ENCODE results near the gene RTL10. TPM values are rescaled to one million over a fixed set of nuclear protein-coding genes. Genes with fewer than 3 reads are reported as not detected.

Gene RTL10
- polyA plus RNA-seq, 1 donor: 19.5 TPM

DNA sequence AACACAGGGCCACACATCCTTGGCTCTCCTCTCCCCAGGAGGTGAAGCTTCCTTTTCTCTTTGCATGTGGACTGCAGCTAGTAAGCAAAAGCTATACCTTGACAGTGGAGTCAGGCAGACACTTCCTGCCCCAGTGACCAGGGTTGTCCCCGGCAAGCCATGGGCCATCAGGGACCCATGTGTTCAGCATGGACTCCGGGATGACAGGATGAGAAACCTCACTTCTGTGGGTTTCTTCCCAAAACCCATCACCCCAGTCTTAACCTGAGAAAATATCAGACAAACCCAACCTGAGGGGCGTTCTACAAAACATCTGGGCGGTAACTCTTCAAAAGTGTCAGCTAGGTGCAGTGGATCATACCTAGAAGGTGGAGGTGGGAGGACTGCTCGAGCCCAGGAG, 40.2 kb downstream of the RTL10 start:
- no peak for DNase-seq
- no peaks in the 10 kb centered on the region for H3K27me3 ChIP-seq (ENCODE audit: control insufficient read depth, insufficient read depth, low read length)
- H3K4me1 ChIP-seq (ENCODE audit: control insufficient read depth, insufficient read depth, low read length): no peaks in the 10 kb centered on the region
- no peak overlapping the region for H3K4me3 ChIP-seq (ENCODE audit: low read length)
- H3K27ac ChIP-seq (ENCODE audit: low read length): no peak overlapping the region
- H3K9me3 ChIP-seq (ENCODE audit: control insufficient read depth, low read depth, low read length): no peaks in the 10 kb centered on the region
- no CpG with 5 or more reads among the region's 5 CpGs for WGBS (ENCODE audit: insufficient coverage, low lambda C conversion rate)
- no peaks in the 10 kb centered on the region for H3K36me3 ChIP-seq (ENCODE audit: control insufficient read depth, insufficient read depth, low read length)

DNA sequence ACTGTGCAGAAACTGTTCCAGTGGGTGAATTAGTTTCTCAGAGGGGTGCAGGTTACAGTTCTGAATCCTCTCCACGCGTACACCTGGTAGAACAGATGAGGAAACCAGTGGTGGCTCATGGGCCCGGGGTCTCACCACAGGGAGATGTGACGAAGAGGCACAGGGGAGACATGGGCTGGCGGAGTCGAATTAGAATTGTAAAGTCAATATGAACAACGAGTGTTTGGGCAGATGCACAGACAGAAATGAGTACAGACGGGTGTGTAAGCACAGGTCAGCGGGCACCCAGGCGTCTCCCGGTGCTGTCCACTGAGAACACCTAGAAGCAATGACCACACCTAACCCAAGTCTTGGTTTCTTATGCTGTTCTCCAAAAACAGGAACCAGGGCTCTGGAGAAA, 41.8 kb downstream of the RTL10 start:
- Histone ChIP-seq H3K9me3 (ENCODE audit: control insufficient read depth, low read depth, low read length) (no peaks in the 10 kb centered on the region), H3K27ac (ENCODE audit: low read length) (no peak overlapping the region), H3K36me3 (ENCODE audit: control insufficient read depth, insufficient read depth, low read length) (no peaks in the 10 kb centered on the region), H3K4me3 (ENCODE audit: low read length) (no peak overlapping the region), H3K4me1 (ENCODE audit: control insufficient read depth, insufficient read depth, low read length) (no peaks in the 10 kb centered on the region), H3K27me3 (ENCODE audit: control insufficient read depth, insufficient read depth, low read length) (no peaks in the 10 kb centered on the region)
- no peak for DNase-seq
- 100% methylated on average over 1 of the region's 11 CpGs for WGBS (ENCODE audit: insufficient coverage, low lambda C conversion rate)

DNA sequence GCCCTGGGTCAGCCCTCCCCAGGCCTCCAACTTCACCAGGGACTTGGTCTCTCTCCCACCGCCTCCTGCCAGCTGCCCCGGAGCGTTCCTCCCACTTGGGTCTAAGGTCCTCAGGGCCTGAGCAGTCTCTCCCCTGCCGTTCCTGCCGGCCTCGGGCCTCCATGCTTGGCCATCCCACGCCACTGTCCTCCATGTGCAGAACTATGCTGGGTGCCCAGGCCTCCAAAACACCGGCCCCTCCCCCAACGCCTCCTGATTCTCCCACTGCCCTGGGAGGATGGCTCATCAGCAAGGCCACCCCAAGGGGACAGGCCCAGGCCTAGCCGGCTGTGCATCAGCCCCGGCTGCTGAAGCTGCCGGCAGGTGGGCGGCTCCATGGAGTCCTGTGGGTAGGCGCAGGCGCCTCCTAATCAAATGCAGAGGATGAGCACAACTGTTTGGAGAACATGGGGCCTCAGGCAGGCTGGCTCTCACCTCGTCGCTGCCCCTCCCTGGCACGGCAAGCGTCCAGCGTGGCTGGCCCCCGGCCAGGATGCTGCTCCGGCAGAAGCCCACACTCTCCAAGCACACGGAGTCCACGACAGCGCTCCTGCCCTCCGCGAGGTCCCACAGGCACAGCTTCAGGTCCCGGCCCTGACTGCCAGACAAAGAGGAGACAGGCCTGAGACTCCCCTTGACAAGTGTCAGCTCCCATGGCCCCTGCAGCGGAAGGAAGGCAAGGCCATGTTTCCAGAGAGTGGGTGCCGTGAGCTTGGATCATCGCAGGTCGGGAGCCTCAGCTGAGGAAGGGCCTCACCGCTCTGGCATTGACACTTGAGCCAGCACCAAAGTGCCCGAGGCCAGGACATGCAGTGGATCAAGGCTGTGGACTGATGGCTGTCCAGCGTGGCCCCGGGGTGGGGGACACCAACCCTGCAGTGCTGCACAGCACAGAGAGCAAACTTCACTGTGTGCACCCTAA, 42.6 kb downstream of the RTL10 start:
- H3K4me3 ChIP-seq (ENCODE audit: low read length): no peak overlapping the region
- H3K27ac ChIP-seq (ENCODE audit: low read length): no peak overlapping the region
- H3K27me3 ChIP-seq (ENCODE audit: control insufficient read depth, insufficient read depth, low read length): no peaks in the 10 kb centered on the region
- H3K9me3 ChIP-seq (ENCODE audit: control insufficient read depth, low read depth, low read length): no peaks in the 10 kb centered on the region
- no CpG with 5 or more reads among the region's 36 CpGs for WGBS (ENCODE audit: insufficient coverage, low lambda C conversion rate)
- no peaks in the 10 kb centered on the region for H3K36me3 ChIP-seq (ENCODE audit: control insufficient read depth, insufficient read depth, low read length)
- no peaks in the 10 kb centered on the region for H3K4me1 ChIP-seq (ENCODE audit: control insufficient read depth, insufficient read depth, low read length)
- no peak for DNase-seq

DNA sequence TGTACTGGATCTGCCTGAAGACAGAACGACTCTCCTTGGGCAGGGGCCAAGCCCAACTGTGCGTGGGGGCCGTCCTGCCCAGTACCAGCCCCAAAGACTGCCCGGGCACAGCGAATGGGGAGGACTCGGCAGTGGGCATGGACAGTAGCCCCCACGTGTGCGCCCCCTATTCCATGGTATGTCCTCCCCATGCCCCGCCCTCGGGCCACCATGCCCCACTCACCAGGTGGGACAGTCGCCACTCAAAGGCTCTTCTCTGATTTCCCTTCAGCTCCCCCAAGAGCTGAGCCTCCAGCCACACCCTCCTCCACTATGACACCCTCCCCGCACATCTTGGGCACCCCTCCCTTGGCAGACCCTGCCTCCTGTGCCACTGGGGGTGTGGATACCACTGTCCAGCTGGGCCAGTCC, 43.5 kb downstream of the RTL10 start:
- Histone ChIP-seq H3K9me3 (ENCODE audit: control insufficient read depth, low read depth, low read length) (no peaks in the 10 kb centered on the region), H3K36me3 (ENCODE audit: control insufficient read depth, insufficient read depth, low read length) (no peaks in the 10 kb centered on the region), H3K27me3 (ENCODE audit: control insufficient read depth, insufficient read depth, low read length) (no peaks in the 10 kb centered on the region), H3K27ac (ENCODE audit: low read length) (no peak overlapping the region), H3K4me3 (ENCODE audit: low read length) (no peak overlapping the region), H3K4me1 (ENCODE audit: control insufficient read depth, insufficient read depth, low read length) (no peaks in the 10 kb centered on the region)
- no peak for DNase-seq
- WGBS (ENCODE audit: insufficient coverage, low lambda C conversion rate): no CpG with 5 or more reads among the region's 12 CpGs

DNA sequence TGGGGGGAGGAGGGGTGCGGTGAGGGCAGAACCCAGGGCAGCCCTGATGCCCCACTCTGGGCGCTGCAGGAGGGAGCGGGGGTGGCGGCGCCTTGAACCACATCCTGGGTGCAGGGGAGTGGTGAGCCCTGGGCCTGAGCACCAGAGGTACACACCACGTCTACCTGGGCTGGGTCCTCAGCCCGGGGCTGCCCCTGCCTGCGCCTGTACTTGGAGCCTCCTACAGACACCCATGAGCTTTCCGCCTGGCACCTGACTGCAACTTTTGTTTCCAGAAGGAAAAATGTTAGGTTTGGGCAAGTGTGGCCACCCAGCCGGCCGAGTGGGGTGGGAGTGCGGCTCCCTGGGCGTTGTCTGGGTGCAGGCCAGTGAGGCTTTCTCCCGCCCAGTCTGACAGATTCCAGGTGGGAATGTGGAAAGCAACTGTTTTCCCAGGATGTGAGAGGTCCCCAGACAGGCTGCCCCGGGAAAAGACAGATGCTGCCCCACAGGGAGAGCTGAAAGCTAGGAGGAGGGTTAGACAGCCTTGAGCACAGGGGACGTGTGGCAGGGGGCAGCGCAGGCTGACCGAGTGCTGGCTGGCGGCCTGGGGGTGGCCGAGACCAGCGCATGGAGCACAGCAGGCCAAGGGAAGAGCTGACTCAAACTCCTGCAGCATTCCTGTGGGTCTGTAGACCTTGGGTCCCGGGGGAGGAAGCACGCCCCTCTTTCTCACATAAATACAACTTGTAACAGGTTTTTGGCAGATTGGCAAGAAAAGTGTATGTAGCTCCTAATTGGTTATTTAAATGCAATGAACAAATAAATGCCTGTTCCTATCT, 44.1 kb downstream of the RTL10 start:
- Histone ChIP-seq H3K36me3 (ENCODE audit: control insufficient read depth, insufficient read depth, low read length) (no peaks in the 10 kb centered on the region), H3K9me3 (ENCODE audit: control insufficient read depth, low read depth, low read length) (no peaks in the 10 kb centered on the region), H3K27ac (ENCODE audit: low read length) (no peak overlapping the region), H3K4me3 (ENCODE audit: low read length) (no peak overlapping the region), H3K4me1 (ENCODE audit: control insufficient read depth, insufficient read depth, low read length) (no peaks in the 10 kb centered on the region), H3K27me3 (ENCODE audit: control insufficient read depth, insufficient read depth, low read length) (no peaks in the 10 kb centered on the region)
- DNase-seq: no peak
- no CpG with 5 or more reads among the region's 23 CpGs for WGBS (ENCODE audit: insufficient coverage, low lambda C conversion rate)

DNA sequence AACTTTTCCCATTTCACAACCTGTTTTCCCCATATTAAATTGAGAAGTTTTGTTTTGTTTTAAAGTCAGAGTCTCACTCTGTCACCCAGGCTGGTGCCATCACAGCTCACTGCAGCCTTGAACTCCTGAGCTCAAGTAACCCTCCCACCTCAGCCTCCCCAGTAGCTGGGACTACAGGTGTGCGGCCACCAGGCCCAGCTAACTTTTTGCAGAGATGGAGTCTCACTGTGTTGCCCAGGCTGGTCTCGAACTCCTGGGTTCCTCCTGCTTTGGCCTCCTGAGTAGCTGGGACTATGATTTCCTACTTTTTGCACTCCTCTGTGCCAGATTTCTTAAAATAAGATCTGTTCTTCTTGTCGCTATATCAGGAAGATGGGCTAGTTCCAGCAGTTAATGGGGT, 44.9 kb downstream of the RTL10 start:
- Histone ChIP-seq H3K36me3 (ENCODE audit: control insufficient read depth, insufficient read depth, low read length) (no peaks in the 10 kb centered on the region), H3K9me3 (ENCODE audit: control insufficient read depth, low read depth, low read length) (no peaks in the 10 kb centered on the region), H3K27me3 (ENCODE audit: control insufficient read depth, insufficient read depth, low read length) (no peaks in the 10 kb centered on the region), H3K4me3 (ENCODE audit: low read length) (no peak overlapping the region), H3K27ac (ENCODE audit: low read length) (no peak overlapping the region), H3K4me1 (ENCODE audit: control insufficient read depth, insufficient read depth, low read length) (no peaks in the 10 kb centered on the region)
- no CpG with 5 or more reads among the region's 3 CpGs for WGBS (ENCODE audit: insufficient coverage, low lambda C conversion rate)
- DNase-seq: no peak

DNA sequence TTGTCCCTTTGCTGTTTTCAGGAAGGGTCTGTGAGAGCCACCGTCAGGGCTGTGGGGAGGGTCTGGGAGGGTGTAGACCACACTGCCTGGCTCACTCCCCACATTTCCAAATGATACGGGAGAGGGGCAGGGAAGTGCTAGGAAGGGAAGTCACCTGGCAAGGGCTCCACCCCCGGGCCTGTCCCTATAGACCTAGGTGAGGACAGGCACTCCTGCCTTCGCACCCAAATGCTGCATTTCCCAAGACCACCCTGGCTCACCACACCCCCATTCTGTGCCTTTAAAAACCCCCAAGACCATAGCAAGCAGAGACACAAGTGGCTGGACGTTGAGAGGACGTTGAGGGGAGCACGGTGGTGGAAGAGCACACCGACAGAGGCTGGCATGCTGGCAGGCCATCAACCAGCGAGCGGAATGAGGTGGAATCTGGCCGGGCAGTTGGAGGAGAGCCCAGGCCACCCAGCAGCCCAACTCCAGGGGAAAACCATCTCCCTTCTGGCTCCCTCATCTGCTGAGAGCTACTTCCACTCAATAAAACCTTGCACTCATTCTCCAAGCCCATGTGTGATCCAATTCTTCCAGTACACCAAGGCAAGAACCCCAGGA, 45.7 kb downstream of the RTL10 start:
- no peak overlapping the region for H3K27ac ChIP-seq (ENCODE audit: low read length)
- no peaks in the 10 kb centered on the region for H3K9me3 ChIP-seq (ENCODE audit: control insufficient read depth, low read depth, low read length)
- no peaks in the 10 kb centered on the region for H3K4me1 ChIP-seq (ENCODE audit: control insufficient read depth, insufficient read depth, low read length)
- H3K4me3 ChIP-seq (ENCODE audit: low read length): no peak overlapping the region
- DNase-seq: no peak
- H3K36me3 ChIP-seq (ENCODE audit: control insufficient read depth, insufficient read depth, low read length): no peaks in the 10 kb centered on the region
- WGBS (ENCODE audit: insufficient coverage, low lambda C conversion rate): no CpG with 5 or more reads among the region's 11 CpGs
- no peaks in the 10 kb centered on the region for H3K27me3 ChIP-seq (ENCODE audit: control insufficient read depth, insufficient read depth, low read length)

DNA sequence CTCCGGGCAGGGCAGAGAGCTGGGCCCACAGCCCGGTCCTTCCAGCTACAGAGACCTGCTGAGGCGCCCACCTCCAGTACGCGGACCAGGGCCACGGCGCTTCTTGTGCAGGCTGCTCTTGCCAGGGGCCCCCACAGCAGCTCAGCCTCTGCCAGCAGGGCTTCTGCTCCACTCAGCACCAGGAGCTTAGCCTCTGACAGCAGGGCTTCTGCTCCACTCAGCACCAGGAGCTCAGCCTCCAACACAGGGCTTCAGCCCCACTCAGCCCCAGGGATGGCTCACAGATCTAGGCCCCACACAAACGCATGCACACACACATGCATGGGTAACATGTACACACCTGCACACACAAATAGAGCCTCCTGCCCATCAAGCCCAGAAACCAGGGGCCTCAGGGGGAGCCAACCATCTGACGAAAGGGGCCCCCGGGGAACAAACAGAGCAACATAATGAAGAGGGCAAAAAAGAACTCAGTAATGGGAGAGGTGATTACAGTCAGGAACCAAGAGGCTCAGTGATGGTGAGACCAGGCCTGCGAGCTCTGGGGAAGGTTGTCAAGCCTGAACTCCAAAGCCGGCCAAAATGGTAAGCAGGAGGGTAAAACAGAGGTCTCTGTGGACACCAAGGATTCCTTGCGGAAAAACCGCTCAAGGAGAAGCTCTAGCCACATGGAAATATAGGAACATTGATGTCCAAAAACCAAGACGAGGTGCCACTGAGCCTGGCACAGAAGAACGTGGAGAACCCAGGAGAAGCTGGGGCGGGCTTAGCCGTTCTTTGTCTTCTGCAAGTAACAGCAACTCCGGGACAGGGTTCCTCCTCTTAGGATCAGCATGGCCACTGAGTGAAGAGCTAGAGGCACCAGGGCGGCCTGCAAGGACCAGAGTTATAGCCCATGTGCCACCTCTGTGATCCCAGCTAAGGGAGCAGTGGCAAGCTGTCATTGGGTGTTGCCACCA, 46.5 kb downstream of the RTL10 start:
- Histone ChIP-seq H3K4me1 (ENCODE audit: control insufficient read depth, insufficient read depth, low read length) (no peaks in the 10 kb centered on the region), H3K4me3 (ENCODE audit: low read length) (no peak overlapping the region), H3K9me3 (ENCODE audit: control insufficient read depth, low read depth, low read length) (no peaks in the 10 kb centered on the region), H3K27ac (ENCODE audit: low read length) (no peak overlapping the region), H3K36me3 (ENCODE audit: control insufficient read depth, insufficient read depth, low read length) (no peaks in the 10 kb centered on the region), H3K27me3 (ENCODE audit: control insufficient read depth, insufficient read depth, low read length) (no peaks in the 10 kb centered on the region)
- DNase-seq: no peak
- WGBS (ENCODE audit: insufficient coverage, low lambda C conversion rate): no CpG with 5 or more reads among the region's 20 CpGs

DNA sequence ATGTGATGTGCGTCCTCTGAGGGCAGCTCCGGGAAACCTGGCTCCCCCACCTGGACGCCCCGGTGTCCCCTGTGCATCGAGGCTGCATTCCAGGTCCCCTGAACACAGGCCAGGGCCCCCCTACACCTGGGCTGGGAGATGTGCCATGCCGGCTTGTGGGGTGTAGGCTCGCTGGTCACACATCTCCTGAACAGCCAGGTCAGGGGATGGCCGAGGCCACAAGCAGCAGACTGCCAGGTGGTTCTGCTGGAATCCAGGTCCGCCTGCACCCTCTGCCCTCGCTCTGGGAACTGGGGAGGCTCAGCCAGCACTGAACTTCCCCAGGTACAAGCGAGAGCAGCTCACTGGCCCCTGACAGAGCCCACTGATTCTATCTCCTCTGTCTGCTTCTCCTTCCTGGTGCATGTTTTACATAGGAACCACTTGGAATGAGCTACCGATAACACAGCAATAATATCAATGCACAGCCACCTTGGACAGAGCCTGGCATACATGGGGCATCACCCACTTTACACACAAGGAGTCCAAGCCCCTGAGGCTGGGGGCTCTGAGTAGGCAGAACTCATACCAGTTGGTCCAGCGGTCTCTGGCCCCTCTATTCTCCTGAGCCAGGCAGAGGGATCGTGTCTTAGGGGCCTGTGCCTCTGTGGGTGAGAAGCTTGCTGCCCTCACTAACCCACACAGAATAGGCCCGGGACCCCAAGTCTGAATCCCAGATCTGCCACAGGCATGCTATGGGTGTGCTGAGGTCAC, 47.3 kb downstream of the RTL10 start:
- H3K27ac ChIP-seq (ENCODE audit: low read length): no peak overlapping the region
- H3K4me3 ChIP-seq (ENCODE audit: low read length): no peak overlapping the region
- WGBS (ENCODE audit: insufficient coverage, low lambda C conversion rate): no CpG with 5 or more reads among the region's 15 CpGs
- no peak for DNase-seq
- no peaks in the 10 kb centered on the region for H3K27me3 ChIP-seq (ENCODE audit: control insufficient read depth, insufficient read depth, low read length)
- H3K9me3 ChIP-seq (ENCODE audit: control insufficient read depth, low read depth, low read length): no peaks in the 10 kb centered on the region
- H3K36me3 ChIP-seq (ENCODE audit: control insufficient read depth, insufficient read depth, low read length): no peaks in the 10 kb centered on the region
- no peaks in the 10 kb centered on the region for H3K4me1 ChIP-seq (ENCODE audit: control insufficient read depth, insufficient read depth, low read length)

Data from large intestine (tissue), 3 donors.